ENCODE data around the gene TMEM63A.

TMEM63A gene

GRCh38 chr1:225877580-225877979 is 4.6 kb downstream of the TMEM63A start:
- TF ChIP-seq ZFX (IDR thresholded peaks at IDR 0.05; ENCODE audit: borderline replicate concordance), result no peak
- peak; percentile 77 for TF ChIP-seq CTCF (IDR thresholded peaks at IDR 0.05)
- no peak overlapping the region for H3K27ac ChIP-seq

- no peak for TF ChIP-seq CTCF (IDR thresholded peaks at IDR 0.05)
- no peak for TF ChIP-seq ZFX (IDR thresholded peaks at IDR 0.05; ENCODE audit: borderline replicate concordance)
- H3K27ac ChIP-seq, result no peak overlapping the region
These were observed 5.2 kb downstream of the TMEM63A start for GRCh38 chr1:225876900-225877510.

DNA sequence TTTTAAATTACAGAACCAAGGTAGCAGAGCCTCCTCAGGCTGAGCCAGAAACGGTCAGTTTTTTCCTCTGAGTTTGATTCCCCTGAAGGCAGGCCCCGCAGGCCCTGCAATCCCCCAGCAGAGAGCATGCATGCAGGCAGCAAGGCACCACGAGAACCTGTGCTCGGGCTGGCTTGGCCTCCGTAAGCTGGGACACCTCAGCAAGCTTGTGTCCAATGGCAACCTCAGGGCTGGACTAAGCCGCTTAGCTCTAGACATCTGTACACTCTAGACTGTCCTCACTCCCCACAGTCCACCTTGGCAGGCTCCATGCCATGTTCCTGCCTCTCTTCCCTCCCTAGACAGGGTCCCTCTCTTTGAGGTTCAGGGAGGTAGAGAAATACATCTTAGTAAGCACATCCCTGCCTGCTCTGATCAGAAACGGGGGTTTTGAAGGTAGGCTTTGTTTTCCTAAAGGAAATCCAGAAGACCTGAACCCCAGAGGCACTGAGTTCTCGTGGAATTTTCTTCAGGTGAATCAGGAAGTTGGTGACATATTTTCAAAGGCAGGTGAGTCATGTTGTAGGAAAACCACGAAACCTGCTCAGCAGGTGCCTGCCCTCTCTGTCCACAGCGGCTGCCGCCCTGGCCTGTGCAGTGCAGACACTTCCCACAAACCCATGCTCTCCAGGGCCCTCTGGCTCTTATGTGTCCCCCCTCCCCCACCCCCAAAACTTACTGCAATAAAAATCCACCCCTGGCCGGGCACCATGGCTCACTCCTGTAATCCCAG is 7.0 kb downstream of the TMEM63A start:
- no peak for TF ChIP-seq CTCF (IDR thresholded peaks at IDR 0.05)
- peak overlapping the region; percentile 54 for H3K27ac ChIP-seq

- H3K27ac ChIP-seq, result no peak overlapping the region
- TF ChIP-seq CTCF (IDR thresholded peaks at IDR 0.05) (no peak), ZFX (IDR thresholded peaks at IDR 0.05; ENCODE audit: borderline replicate concordance) (no peak)
These were observed 7.7 kb downstream of the TMEM63A start for GRCh38 chr1:225874431-225874830.

GRCh38 chr1:225873281-225873850 is 8.8 kb downstream of the TMEM63A start:
- H3K27ac ChIP-seq, result no peak overlapping the region
- TF ChIP-seq CTCF (IDR thresholded peaks at IDR 0.05), result no peak
- no peak for TF ChIP-seq ZFX (IDR thresholded peaks at IDR 0.05; ENCODE audit: borderline replicate concordance)

GRCh38 chr1:225872075-225872430 is 10.1 kb downstream of the TMEM63A start:
- no peak overlapping the region for H3K27ac ChIP-seq
- no peak for TF ChIP-seq ZFX (IDR thresholded peaks at IDR 0.05; ENCODE audit: borderline replicate concordance)
- no peak for TF ChIP-seq CTCF (IDR thresholded peaks at IDR 0.05)
